SH-SY5Y (cell line): ENCODE results near the gene SNAP25.

Source experiments
- GATA2 ChIP-seq: IDR thresholded peaks from 2 replicates; pipeline ENCODE4 v1.6.1; 2011; ENCODE audit warnings: mild to moderate bottlenecking, low read depth, low read length
- GATA3 ChIP-seq: IDR thresholded peaks from 2 replicates; pipeline ENCODE4 v1.6.1; 2011; ENCODE audit warnings: low read depth, mild to moderate bottlenecking, low read length, moderate library complexity

Gene SNAP25

DNA sequence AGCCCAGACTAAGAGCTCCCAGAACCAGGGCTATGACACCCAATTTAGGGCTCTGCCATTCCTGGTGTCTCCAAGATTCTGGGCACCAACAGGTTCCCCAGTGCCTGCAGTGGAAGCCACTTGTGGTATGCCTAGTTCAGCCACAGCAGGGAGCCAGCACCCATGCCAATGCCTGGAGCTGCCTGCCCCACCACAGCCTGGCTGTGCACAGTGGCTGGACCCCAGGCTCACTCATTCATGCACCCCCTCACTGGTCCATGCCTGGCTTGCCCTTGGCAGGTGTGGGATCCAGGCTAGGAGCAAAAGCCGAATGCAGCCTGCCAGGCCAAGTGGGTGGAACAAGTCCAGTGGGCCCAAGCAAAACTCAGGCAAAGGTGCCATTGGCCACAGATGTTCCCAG is 123.5 kb downstream of the SNAP25 start:
- no peak for TF ChIP-seq GATA2
- TF ChIP-seq GATA3: no peak

DNA sequence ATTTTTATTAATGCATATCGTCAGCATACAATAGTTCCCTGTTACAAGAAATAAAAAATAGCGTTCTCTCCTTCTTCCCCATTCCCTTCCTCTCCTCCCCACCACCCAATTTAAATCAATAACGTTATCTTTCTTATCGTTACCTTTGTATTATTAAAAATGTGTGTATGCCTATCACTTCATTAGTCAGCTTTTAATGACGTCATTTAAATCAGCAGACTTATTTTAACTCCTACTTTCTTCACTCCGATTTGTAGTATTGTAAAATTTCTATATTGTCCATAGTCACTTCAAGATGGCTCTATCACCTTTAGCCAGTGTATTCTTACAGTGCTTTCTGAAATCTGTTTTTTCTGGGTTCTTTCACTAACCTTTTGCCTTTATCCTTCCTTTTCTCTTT is 126.3 kb downstream of the SNAP25 start:
- TF ChIP-seq GATA3 (no peak), GATA2 (no peak)

DNA sequence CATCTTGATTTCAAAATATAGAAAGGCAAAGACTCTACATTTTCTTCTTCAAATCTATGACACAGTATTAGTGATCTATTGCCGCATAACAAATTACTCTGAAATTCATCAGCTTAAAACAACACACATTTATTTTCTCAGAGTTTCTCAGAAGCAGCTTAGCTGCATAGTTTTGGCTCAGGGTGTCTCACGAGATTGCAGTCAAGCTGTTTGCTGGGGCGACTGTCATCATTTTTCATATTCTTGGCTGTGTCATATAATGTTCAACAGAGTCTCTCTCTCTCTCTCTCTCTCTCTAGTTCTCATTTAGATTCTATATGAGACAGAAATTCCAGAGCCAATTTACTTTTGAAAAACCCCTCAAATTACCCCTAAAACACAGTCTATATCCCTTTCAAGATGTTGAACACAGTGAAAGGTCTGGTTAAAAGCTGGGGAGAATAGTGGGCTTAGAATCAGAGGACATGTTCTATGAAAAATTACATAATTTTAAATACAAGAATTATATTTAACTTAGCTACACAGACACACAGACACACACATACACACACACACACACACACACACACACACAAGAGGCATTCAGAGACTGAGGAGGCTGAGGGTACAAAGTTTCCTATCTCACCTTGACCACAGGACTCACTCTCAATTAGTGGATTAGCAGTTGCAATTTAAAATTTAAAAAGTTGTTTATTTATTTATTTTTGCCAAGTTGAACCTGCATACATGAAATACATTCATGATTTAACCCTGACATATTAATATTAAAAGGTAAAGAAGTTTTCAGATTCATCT is 128.7 kb downstream of the SNAP25 start:
- TF ChIP-seq GATA2 (no peak), GATA3 (no peak)

DNA sequence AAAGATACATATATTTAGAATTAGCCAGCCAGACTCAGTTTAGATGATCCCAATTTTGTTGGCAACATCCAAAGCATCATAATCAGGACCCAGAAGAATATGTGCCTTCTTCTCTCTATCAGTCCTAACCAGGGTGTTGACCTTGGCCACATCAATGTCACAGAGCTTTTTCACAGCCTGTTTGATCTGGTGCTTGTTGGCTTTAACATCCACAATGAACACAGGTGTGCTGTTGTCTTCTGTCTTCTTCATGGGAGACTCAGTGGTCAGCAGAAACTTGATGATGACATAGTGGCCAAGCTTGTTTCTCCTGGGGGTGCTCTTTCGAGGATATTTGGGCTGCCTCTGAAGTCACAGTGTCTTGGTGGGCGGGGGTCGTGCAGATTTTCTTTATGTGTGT is 130.5 kb downstream of the SNAP25 start:
- TF ChIP-seq GATA3: no peak

DNA sequence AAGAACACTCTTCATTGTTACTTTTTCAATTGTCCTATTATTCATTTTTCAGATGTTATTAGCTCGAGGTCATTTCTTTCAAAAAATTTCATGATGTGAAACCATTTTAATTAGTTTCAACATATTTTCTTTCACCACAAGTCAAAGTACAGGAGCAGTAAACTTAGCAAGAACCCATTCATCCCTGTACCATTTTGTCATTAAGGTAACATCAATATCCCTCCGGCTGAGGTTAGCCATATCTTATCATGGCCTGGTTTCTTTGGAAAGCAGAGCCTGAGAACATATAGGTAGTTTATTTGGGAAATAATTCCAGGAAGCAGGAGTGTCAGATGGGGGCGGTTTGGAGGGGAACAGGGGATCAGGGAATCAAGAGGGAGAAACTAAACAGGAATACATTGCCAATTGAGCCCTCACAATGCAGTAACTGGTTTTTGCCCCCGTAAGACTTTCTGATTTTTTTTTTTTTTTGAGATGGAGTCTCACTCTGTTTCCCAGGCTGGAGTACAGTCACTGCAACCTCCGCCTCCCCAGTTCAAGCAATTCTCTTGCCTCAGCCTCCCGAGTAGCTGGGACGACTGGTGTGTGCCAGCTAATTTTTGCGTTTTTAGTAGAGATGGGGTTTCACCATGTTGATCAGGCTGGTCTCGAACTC is 131.7 kb downstream of the SNAP25 start:
- TF ChIP-seq GATA2 (no peak), GATA3 (no peak)

DNA sequence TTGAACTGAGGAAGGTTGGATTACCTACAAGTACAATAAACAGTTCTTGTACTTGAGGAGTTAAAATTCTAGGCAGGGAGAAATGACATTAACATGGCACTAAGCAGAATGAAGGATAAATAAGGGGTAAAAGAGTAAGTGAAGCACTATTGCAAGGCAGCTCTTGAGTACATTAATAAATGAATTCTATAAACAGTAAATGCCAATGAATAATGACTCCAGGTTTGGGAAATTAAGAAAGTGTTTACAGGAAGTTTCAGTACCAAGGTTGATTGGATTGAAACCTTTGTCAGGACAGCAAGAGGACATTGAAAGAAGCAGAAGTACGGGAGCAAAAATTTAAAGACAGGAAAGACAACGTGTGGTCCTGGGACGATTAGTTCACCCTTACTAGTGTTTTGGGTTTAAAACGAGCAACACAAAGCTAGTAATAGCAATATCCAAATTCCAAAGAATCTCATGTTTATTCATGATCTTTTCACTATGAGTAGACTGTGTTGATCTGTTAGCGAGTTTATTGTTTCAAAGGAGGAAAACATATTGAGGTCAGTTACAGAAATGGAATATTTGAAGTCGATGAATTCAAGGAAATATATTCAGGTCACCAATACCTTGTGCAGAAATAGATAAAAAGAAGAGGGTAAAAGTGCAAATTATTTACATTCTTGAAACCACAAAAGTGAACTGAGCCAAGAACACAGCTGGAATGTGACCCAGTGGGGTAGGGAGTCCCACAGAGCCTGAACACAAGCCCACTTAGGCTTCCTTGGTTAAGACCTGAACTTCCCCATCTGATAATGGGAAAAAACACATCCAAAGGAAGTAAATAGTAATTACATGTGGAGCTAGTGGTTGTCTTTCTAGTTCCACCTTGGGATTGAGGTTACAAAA is 134.5 kb downstream of the SNAP25 start:
- no peak for TF ChIP-seq GATA3
- TF ChIP-seq GATA2: no peak

DNA sequence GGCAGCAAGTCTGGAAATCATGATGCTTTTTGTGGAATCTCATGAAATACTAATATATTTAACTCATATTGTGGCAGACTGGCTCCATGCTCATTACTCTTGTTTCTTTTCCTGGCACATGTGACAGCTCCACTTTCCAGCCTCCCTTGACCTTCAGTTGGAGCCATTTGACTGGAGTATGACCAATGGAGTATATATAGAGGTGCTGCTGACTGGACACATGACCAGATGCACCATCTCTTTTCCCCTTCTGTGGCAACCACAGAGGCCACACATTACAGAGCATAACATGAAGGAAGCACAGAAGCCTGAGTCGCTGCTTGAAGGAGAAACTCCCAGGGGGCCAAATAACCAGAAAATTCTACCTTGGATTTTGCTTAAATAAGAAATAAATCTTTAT is 138.0 kb downstream of the SNAP25 start:
- TF ChIP-seq GATA3: no peak
- no peak for TF ChIP-seq GATA2
